HepG2 (cell line): Measurements from ENCODE around the gene MEAK7. TPM values are rescaled to one million over a fixed set of nuclear protein-coding genes. Genes with fewer than 3 reads are reported as not detected.

Experiments used
- ATAC-seq: fragments of 200-7000 bp; cut with Tn5 transposase; 3 replicates; pipeline ENCODE4 v1.9.1; 2020; ENCODE audit warnings: mild to moderate bottlenecking, moderate library complexity
- BruUV-seq: library from RNA; stranded (reverse); fragments of 400-500 nt; replicated peaks from 2 replicates; lab custom pipeline; 2021; lab: Mats Ljungman, UMichigan
- CTCF ChIA-PET: fragments of 300-600 bp; formaldehyde crosslinking; extraction: SDS; loops from one replicate; lab custom pipeline; 2021; ENCODE audit warnings: low total read pairs, inconsistent platforms, low intra/inter-chr PET ratio; lab: Yijun Ruan, JAX
- POLR2A ChIA-PET: fragments of 350-600 bp; sonication (Branson Sonifier 250); formaldehyde crosslinking; loops from one replicate; lab custom pipeline; 2020; ENCODE audit warnings: antibody characterized with exemption, inconsistent platforms; lab: Yijun Ruan, JAX
- DNase-seq: peaks from one replicate; pipeline ENCODE4 v3.0.0-alpha.2; 2015; ENCODE audit warnings: low spot score
- FAIRE-seq: peaks from 3 replicates; lab custom pipeline; 2011; peaks lifted over from hg19 to GRCh38; lab: Jason Lieb, UNC
- H2AFZ ChIP-seq: one replicate; pipeline ENCODE4 v1.6.1; 2011; ENCODE audit warnings: low read length, inconsistent platforms
- H3K27ac ChIP-seq: fragments of 300-600 bp; 3 replicates; pipeline ENCODE4 v1.8.0; 2011; ENCODE audit warnings: mixed run types, mild to moderate bottlenecking, mixed read lengths, low read length, inconsistent platforms; ENCODE audit not compliant: insufficient read depth; ENCODE audit errors: extremely low read length
- H3K27me3 ChIP-seq, 2 experiments: fragments of 200-600 bp in 1 of 2; 2 replicates in 1 of 2; 3 replicates in 1 of 2; pipeline versions ENCODE4 v1.6.0 to v1.8.0; 2011; ENCODE audit warnings: low read length in 2 of 2, mild to moderate bottlenecking in 2 of 2, moderate library complexity in 2 of 2, inconsistent platforms in 1 of 2; ENCODE audit not compliant: insufficient read depth in 2 of 2, control insufficient read depth in 1 of 2
- H3K36me3 ChIP-seq, 2 experiments: fragments of 200-600 bp in 1 of 2; replicated peaks in 1 of 2; 2 replicates in 1 of 2; 3 replicates in 1 of 2; pipeline versions ENCODE4 v1.5.1 to v1.8.0; 2011; ENCODE audit warnings: low read length in 2 of 2, inconsistent platforms in 1 of 2; ENCODE audit not compliant: insufficient read depth in 2 of 2, control insufficient read depth in 1 of 2
- H3K4me1 ChIP-seq: 2 replicates; pipeline ENCODE4 v1.5.1; 2012; ENCODE audit warnings: low read length, inconsistent platforms; ENCODE audit not compliant: insufficient read depth
- H3K4me2 ChIP-seq: 2 replicates; pipeline ENCODE4 v1.6.0; 2011; ENCODE audit warnings: low read depth, low read length, inconsistent platforms
- H3K4me3 ChIP-seq, 3 experiments: fragments of 200-600 bp in 1 of 3; sonication (generic), shearing (Covaris generic) in 1 of 3; replicated peaks in 1 of 3; 2 replicates each; pipeline ENCODE4 v1.5.1; 2011 to 2016; ENCODE audit warnings: low read length in 3 of 3, inconsistent platforms in 2 of 3, low read depth in 2 of 3, mild to moderate bottlenecking in 2 of 3, control low read depth in 1 of 3, mixed read lengths in 1 of 3; ENCODE audit not compliant: insufficient read depth in 1 of 3
- H3K79me2 ChIP-seq: one replicate; pipeline ENCODE4 v1.6.1; 2011; ENCODE audit warnings: low read length, inconsistent platforms; ENCODE audit not compliant: insufficient read depth
- H3K9ac ChIP-seq: 2 replicates; pipeline ENCODE4 v1.6.0; 2011; ENCODE audit warnings: mild to moderate bottlenecking, low read depth, low read length, inconsistent platforms; ENCODE audit not compliant: insufficient read depth
- H3K9me3 ChIP-seq: 2 replicates; pipeline ENCODE4 v1.5.1; 2012; ENCODE audit warnings: mild to moderate bottlenecking, low read length
- H4K20me1 ChIP-seq: 2 replicates; pipeline ENCODE4 v1.6.0; 2011; ENCODE audit warnings: inconsistent platforms, mild to moderate bottlenecking, low read length, moderate library complexity; ENCODE audit not compliant: insufficient read depth
- ATRX ChIP-seq: sonication (generic); formaldehyde crosslinking; IDR thresholded peaks from 2 replicates; pipeline ENCODE4 v1.4.0; 2020; ENCODE audit warnings: missing genetic modification reagents, borderline replicate concordance
- ESRRA ChIP-seq: sonication (generic); formaldehyde crosslinking; IDR thresholded peaks from 2 replicates; pipeline ENCODE4 v1.5.1; 2020; ENCODE audit warnings: mild to moderate bottlenecking, low read depth, missing genetic modification reagents
- KLF16 ChIP-seq, 2 experiments: sonication (generic) in 1 of 2; formaldehyde crosslinking in 1 of 2; IDR thresholded peaks; 2 replicates each; pipeline versions ENCODE4 v1.6.1 to v1.8.0; 2016 to 2023; ENCODE audit warnings: missing genetic modification reagents in 2 of 2, missing compliant biosample characterization in 1 of 2
- U2AF2 ChIP-seq: fragments of 200-400 bp; formaldehyde crosslinking; IDR thresholded peaks from 2 replicates; pipeline ENCODE4 v1.6.1; 2017; ENCODE audit warnings: low read depth, mild to moderate bottlenecking, low read length
- WIZ ChIP-seq: sonication (generic); formaldehyde crosslinking; IDR thresholded peaks from 2 replicates; pipeline ENCODE4 v1.5.1; 2020; ENCODE audit warnings: mild to moderate bottlenecking, missing genetic modification reagents
- ZBTB25 ChIP-seq: IDR thresholded peaks from 2 replicates; pipeline ENCODE4 v1.6.1; 2018; ENCODE audit warnings: missing genetic modification reagents
- ZNF558 ChIP-seq: sonication (generic); formaldehyde crosslinking; IDR thresholded peaks from 2 replicates; pipeline ENCODE4 v1.9.0; 2022; ENCODE audit warnings: mild to moderate bottlenecking, missing genetic modification reagents, borderline replicate concordance
- ZNF569 ChIP-seq: sonication (generic); formaldehyde crosslinking; IDR thresholded peaks from 2 replicates; pipeline ENCODE4 v1.5.0; 2020; ENCODE audit warnings: mild to moderate bottlenecking, missing genetic modification reagents, moderate library complexity, borderline replicate concordance
- WGBS: methylation state at CpG from one replicate; pipeline ENCODE4 v1.1.6; 2017; ENCODE audit warnings: low lambda C conversion rate; 5-methylcytosine and 5-hydroxymethylcytosine counted together
- in situ Hi-C: cut with HindIII; loops from 2 replicates; pipeline ENCODE4 v1.10.0; 2017; ENCODE audit warnings: low pct_unique_long_range_greater_than_20kb; ENCODE audit not compliant: extremely low pct_ligation_motif_present
- intact Hi-C: fragments of 100-400 bp; cut with micrococcal nuclease; formaldehyde crosslinking; loops from one replicate; pipeline ENCODE4 v1.10.0; 2022; ENCODE audit not compliant: unreplicated experiment
- polyA plus RNA-seq, 8 experiments: library from polyadenylated mRNA; depleted of rRNA in 3 of 8; stranded (reverse) in 7 of 8; unstranded in 1 of 8; fragments of >200 nt; fragmentation: Illumina TruSeq in 4 of 8; extraction: Trizol in 4 of 8; gene quantifications; 2 replicates each; pipeline versions ENCODE4 v1.2.1 to v1.2.3, GENCODE V29; 2011 to 2016; ENCODE audit warnings: low read depth in 4 of 8, missing spikeins in 1 of 8, mixed read lengths in 1 of 8; ENCODE audit not compliant: insufficient read depth in 1 of 8
- total RNA-seq, 5 experiments: library from RNA; depleted of rRNA; stranded (reverse); fragments of >200 nt; fragmentation: Illumina TruSeq; extraction: Trizol; gene quantifications; 2 replicates each; pipeline ENCODE4 v1.2.3, GENCODE V29; 2016; ENCODE audit warnings: low read depth in 1 of 5

Gene MEAK7
- total and polyA plus RNA-seq, 2 of the 13 experiments (the other 11 are each of a cell fraction or from before 2014, with no cell fraction given), result 11.8 to 14.7 TPM

GRCh38 chr16:84521497-84521770, 17.0 kb upstream of the MEAK7 start:
- ChIA-PET POLR2A (no interaction called here), CTCF (no interaction called here)
- DNase-seq (no peak), FAIRE-seq (no peak), ATAC-seq (no peak)
- Histone ChIP-seq H3K27me3 (peaks cover 0 to 12% of the 10 kb centered on the region in 2 experiments; a peak in 3 of 5 replicates), H3K4me1 (peaks cover 7% of the 10 kb centered on the region), H3K9me3 (no peaks in the 10 kb centered on the region), H3K4me2 (no peak overlapping the region), H3K27ac (no peak overlapping the region), H3K4me3 (no peak overlapping the region), H3K9ac (no peak overlapping the region), H3K79me2 (no peaks in the 10 kb centered on the region), H3K36me3 (no peaks in the 10 kb centered on the region), H4K20me1 (no peaks in the 10 kb centered on the region), H2AFZ (no peak overlapping the region)
- intact Hi-C loops, result no loop called here
- no TSS peak for BruUV-seq
- TF ChIP-seq ZNF558 (CRISPR knock-in tag), result no peak
- no peak for TF ChIP-seq KLF16 (CRISPR knock-in tag; IDR thresholded peaks at IDR 0.05)
- TF ChIP-seq WIZ, result no peak
- TF ChIP-seq ESRRA, result no peak
- TF ChIP-seq U2AF2, result no peak
- no peak for TF ChIP-seq ATRX (CRISPR knock-in tag)
- no peak for TF ChIP-seq ZBTB25
- TF ChIP-seq ZNF569 (CRISPR knock-in tag), result no peak
- WGBS, result 68% methylated on average over 4 of the region's 4 CpGs
- in situ Hi-C loops, result no loop called here
